GM19328 (cell line): ENCODE results near the gene SUGP2.

Source experiments
- ATAC-seq: cut with Tn5 transposase; IDR thresholded peaks from one replicate; pipeline ENCODE4 v1.9.1; 2021; ENCODE audit warnings: mild to moderate bottlenecking, moderate library complexity; ENCODE audit not compliant: unreplicated experiment

The SUGP2 gene

GRCh38 chr19:18993115-18993514 lies 40.2 kb downstream of the SUGP2 start:
- ATAC-seq: no peak

- no peak for ATAC-seq
Observed at GRCh38 chr19:18992696-18993095, 40.6 kb downstream of the SUGP2 start.

GRCh38 chr19:18991468-18991867 lies 41.8 kb downstream of the SUGP2 start:
- no peak for ATAC-seq

GRCh38 chr19:18991006-18991405 lies 42.3 kb downstream of the SUGP2 start:
- no peak for ATAC-seq

- ATAC-seq: no peak
Observed at GRCh38 chr19:18990128-18990708, 43.1 kb downstream of the SUGP2 start.

- ATAC-seq: no peak
Observed at GRCh38 chr19:18989316-18989715, 44.0 kb downstream of the SUGP2 start.

GRCh38 chr19:18987456-18987855 lies 45.9 kb downstream of the SUGP2 start:
- no peak for ATAC-seq

- no peak for ATAC-seq
Observed at GRCh38 chr19:18985257-18985656, 48.1 kb downstream of the SUGP2 start.

GRCh38 chr19:18984251-18984650 lies 49.1 kb downstream of the SUGP2 start:
- ATAC-seq: no peak

- ATAC-seq: no peak
Observed at GRCh38 chr19:18982669-18983068, 50.6 kb downstream of the SUGP2 start.

- no peak for ATAC-seq
Observed at GRCh38 chr19:18980432-18981020, 52.8 kb downstream of the SUGP2 start.

GRCh38 chr19:18978616-18979015 lies 54.7 kb downstream of the SUGP2 start:
- ATAC-seq: no peak

- no peak for ATAC-seq
Observed at GRCh38 chr19:18975869-18976268, 57.4 kb downstream of the SUGP2 start.

- no peak for ATAC-seq
Observed at GRCh38 chr19:18975011-18975410, 58.3 kb downstream of the SUGP2 start.

GRCh38 chr19:18972851-18973250 lies 60.5 kb downstream of the SUGP2 start:
- no peak for ATAC-seq

GRCh38 chr19:18972301-18972811 lies 61.0 kb downstream of the SUGP2 start:
- ATAC-seq: no peak

GRCh38 chr19:18969931-18970659 lies 63.2 kb downstream of the SUGP2 start:
- no peak for ATAC-seq

GRCh38 chr19:18967358-18968146 lies 65.8 kb downstream of the SUGP2 start:
- no peak for ATAC-seq

GRCh38 chr19:18966307-18966706 lies 67.0 kb downstream of the SUGP2 start:
- ATAC-seq: no peak

GRCh38 chr19:18964121-18964520 lies 69.2 kb downstream of the SUGP2 start:
- ATAC-seq: no peak
